OCI-LY1 (cell line): Measurements from ENCODE around the gene CCDC40.

ENCODE experiments used
- H2AFZ ChIP-seq: fragments of 200-600 bp; sonication (generic), shearing (Covaris generic); 2 replicates; pipeline ENCODE4 v1.6.0; 2014; ENCODE audit warnings: antibody characterized with exemption, mild to moderate bottlenecking, low read length
- H3F3A ChIP-seq: fragments of 200-600 bp; sonication (generic), shearing (Covaris generic); 2 replicates; pipeline ENCODE4 v1.6.0; 2014; ENCODE audit warnings: mild to moderate bottlenecking, antibody characterized with exemption, low read length, moderate library complexity; ENCODE audit not compliant: insufficient read depth
- H3K27ac ChIP-seq: fragments of 200-600 bp; sonication (generic); 2 replicates; pipeline ENCODE4 v1.5.1; 2014; ENCODE audit warnings: low read length, mixed run types, mild to moderate bottlenecking, low read depth; ENCODE audit not compliant: poor library complexity, severe bottlenecking
- H3K27me3 ChIP-seq: fragments of 200-600 bp; sonication (generic); 2 replicates; pipeline ENCODE4 v1.6.0; 2014; ENCODE audit warnings: antibody characterized with exemption, mild to moderate bottlenecking, low read length, moderate library complexity; ENCODE audit not compliant: insufficient read depth
- H3K36me3 ChIP-seq: fragments of 200-600 bp; sonication (generic); 2 replicates; pipeline ENCODE4 v1.6.1; 2014; ENCODE audit warnings: mild to moderate bottlenecking, antibody characterized with exemption, low read length, moderate library complexity, mixed read lengths; ENCODE audit not compliant: insufficient read depth
- H3K4me1 ChIP-seq: fragments of 200-600 bp; sonication (generic); 2 replicates; pipeline ENCODE4 v1.5.1; 2014; ENCODE audit warnings: mild to moderate bottlenecking, low read length, moderate library complexity; ENCODE audit not compliant: insufficient read depth, severe bottlenecking
- H3K4me2 ChIP-seq: fragments of 200-600 bp; sonication (generic), shearing (Covaris generic); 2 replicates; pipeline ENCODE4 v1.6.1; 2014; ENCODE audit warnings: low read length
- H3K4me3 ChIP-seq: fragments of 200-600 bp; sonication (generic); 2 replicates; pipeline ENCODE4 v1.5.1; 2014; ENCODE audit warnings: low read length, low read depth, mild to moderate bottlenecking, mixed read lengths; ENCODE audit not compliant: poor library complexity, severe bottlenecking
- H3K79me2 ChIP-seq: fragments of 200-600 bp; shearing (Covaris generic); 2 replicates; pipeline ENCODE4 v1.6.1; 2016; ENCODE audit warnings: mixed run types, low read length, mixed read lengths; ENCODE audit not compliant: insufficient read depth
- H3K9ac ChIP-seq: fragments of 200-600 bp; sonication (generic), shearing (Covaris generic); 2 replicates; pipeline ENCODE4 v1.6.1; 2014; ENCODE audit warnings: mild to moderate bottlenecking, low read length, mixed read lengths
- H3K9me2 ChIP-seq: fragments of 200-600 bp; sonication (generic), shearing (Covaris generic); 2 replicates; pipeline ENCODE4 v1.6.1; 2014; ENCODE audit warnings: low read depth, mild to moderate bottlenecking, low read length, mixed read lengths
- H3K9me3 ChIP-seq: fragments of 200-600 bp; shearing (Covaris generic); 2 replicates; pipeline ENCODE4 v1.6.1; 2014; ENCODE audit warnings: low read length, mixed read lengths
- H4K20me1 ChIP-seq: fragments of 200-600 bp; sonication (generic), shearing (Covaris generic); 2 replicates; pipeline ENCODE4 v1.6.0; 2016; ENCODE audit warnings: mild to moderate bottlenecking, low read length; ENCODE audit not compliant: insufficient read depth
- EZH2 ChIP-seq: fragments of 200-600 bp; sonication (generic), shearing (Covaris generic); IDR thresholded peaks from 2 replicates; pipeline ENCODE4 v1.8.0; 2017; ENCODE audit warnings: borderline replicate concordance, mixed run types, mild to moderate bottlenecking, antibody characterized with exemption, low read length, moderate library complexity, mixed read lengths
- TF ChIP-seq, protein P1 (sequence below): fragments of 200-600 bp; sonication (generic), shearing (Covaris generic); IDR thresholded peaks from 2 replicates; pipeline ENCODE4 v1.5.1; 2017; ENCODE audit warnings: mild to moderate bottlenecking, antibody characterized with exemption, low read length, moderate library complexity, mixed read lengths

Gene CCDC40

DNA sequence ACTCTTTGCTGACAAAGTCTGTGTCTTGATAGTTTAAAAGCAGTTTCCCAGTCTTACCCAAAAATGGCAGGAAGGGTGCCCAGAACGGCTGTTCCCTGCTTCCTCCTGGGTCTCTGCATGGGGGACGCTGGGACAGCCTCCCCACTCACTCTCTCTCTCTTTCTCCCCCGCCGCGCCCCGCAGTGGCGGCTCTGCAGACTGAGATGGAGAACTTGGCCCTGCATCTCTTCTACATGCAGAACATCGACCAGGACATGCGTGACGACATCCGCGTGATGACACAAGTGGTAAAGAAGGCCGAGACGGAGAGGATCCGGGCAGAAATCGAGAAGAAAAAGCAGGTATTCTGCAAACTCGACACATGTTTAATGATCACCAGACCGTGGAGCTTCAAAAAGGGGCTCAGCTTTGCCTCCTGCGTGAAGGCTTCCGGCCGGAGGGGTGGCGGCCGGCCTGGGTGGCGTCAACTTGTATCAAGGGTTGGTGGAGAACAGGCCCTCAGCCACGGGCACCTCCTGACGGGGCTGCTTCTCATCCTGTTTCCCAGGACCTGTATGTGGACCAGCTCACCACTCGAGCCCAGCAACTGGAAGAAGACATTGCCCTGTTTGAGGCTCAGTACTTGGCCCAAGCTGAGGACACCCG is 22.0 kb downstream of the CCDC40 start:
- TF ChIP-seq, protein P1, sequence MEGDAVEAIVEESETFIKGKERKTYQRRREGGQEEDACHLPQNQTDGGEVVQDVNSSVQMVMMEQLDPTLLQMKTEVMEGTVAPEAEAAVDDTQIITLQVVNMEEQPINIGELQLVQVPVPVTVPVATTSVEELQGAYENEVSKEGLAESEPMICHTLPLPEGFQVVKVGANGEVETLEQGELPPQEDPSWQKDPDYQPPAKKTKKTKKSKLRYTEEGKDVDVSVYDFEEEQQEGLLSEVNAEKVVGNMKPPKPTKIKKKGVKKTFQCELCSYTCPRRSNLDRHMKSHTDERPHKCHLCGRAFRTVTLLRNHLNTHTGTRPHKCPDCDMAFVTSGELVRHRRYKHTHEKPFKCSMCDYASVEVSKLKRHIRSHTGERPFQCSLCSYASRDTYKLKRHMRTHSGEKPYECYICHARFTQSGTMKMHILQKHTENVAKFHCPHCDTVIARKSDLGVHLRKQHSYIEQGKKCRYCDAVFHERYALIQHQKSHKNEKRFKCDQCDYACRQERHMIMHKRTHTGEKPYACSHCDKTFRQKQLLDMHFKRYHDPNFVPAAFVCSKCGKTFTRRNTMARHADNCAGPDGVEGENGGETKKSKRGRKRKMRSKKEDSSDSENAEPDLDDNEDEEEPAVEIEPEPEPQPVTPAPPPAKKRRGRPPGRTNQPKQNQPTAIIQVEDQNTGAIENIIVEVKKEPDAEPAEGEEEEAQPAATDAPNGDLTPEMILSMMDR = no peak
- TF ChIP-seq EZH2 = no peak
- H3K27ac ChIP-seq = no peak overlapping the region
- no peaks in the 10 kb centered on the region for H3K79me2 ChIP-seq
- no peak overlapping the region for H3K4me3 ChIP-seq
- H3K4me1 ChIP-seq = no peaks in the 10 kb centered on the region
- no peaks in the 10 kb centered on the region for H3K9me3 ChIP-seq
- no peak overlapping the region for H3K4me2 ChIP-seq
- H3K9ac ChIP-seq = no peak overlapping the region
- H3K9me2 ChIP-seq = no peaks in the 10 kb centered on the region
- H2AFZ ChIP-seq = no peak overlapping the region
- H4K20me1 ChIP-seq = no peaks in the 10 kb centered on the region
- H3K27me3 ChIP-seq = peaks cover 5% of the 10 kb centered on the region
- no peaks in the 10 kb centered on the region for H3F3A ChIP-seq
- no peaks in the 10 kb centered on the region for H3K36me3 ChIP-seq

DNA sequence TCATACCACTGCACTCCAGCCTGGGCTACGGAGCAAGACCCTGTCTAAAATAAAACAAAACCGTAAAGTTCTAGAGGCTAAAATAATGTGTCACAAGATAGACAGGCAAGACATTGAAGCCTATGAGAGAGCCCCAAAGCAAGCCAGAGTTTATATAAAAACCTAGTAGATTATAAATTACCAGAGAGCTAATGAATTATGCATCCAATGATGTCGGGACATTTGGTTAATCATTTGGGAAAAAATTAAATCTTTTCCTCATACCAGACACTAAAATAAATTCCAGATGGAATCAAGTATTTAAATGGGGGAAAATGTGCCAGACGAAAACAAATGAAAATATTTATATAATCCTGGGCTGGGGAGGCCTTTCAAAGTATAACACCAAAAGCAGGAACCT is 24.2 kb downstream of the CCDC40 start:
- Histone ChIP-seq H3K79me2 (no peaks in the 10 kb centered on the region), H3K4me1 (no peaks in the 10 kb centered on the region), H3K27me3 (peaks cover 10% of the 10 kb centered on the region), H3K9ac (no peak overlapping the region), H2AFZ (no peak overlapping the region), H3K9me3 (no peaks in the 10 kb centered on the region), H3K27ac (no peak overlapping the region), H3K4me3 (no peak overlapping the region), H3K4me2 (no peak overlapping the region), H4K20me1 (no peaks in the 10 kb centered on the region), H3K9me2 (no peaks in the 10 kb centered on the region), H3K36me3 (no peaks in the 10 kb centered on the region), H3F3A (no peaks in the 10 kb centered on the region)
- TF ChIP-seq, protein P1 = no peak
- no peak for TF ChIP-seq EZH2

DNA sequence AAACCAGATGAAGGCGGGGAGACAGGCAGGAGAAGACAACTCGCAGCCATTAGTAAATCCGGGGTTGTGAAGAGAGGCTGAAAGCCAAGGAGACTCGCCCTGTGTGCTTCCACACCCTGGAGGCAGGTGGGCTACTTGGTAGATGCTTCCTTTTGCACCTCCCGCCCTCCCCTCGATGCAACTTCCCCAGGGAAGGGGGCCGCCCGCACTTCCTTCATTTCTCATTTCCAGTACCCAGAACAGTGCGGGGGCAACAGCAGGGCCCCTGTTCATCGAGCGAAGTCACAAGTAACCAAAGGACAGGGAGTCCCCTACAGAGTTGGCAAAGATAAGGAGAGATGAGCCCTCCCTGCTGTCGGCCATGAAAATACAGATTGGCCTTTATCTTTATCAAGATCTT is 25.0 kb downstream of the CCDC40 start:
- Histone ChIP-seq H4K20me1 (no peaks in the 10 kb centered on the region), H3K9me2 (no peaks in the 10 kb centered on the region), H3K79me2 (no peaks in the 10 kb centered on the region), H3K27ac (no peak overlapping the region), H2AFZ (no peak overlapping the region), H3F3A (no peaks in the 10 kb centered on the region), H3K27me3 (peaks cover 6% of the 10 kb centered on the region), H3K4me3 (no peak overlapping the region), H3K4me1 (no peaks in the 10 kb centered on the region), H3K4me2 (no peak overlapping the region), H3K9me3 (no peaks in the 10 kb centered on the region), H3K9ac (no peak overlapping the region), H3K36me3 (no peaks in the 10 kb centered on the region)
- TF ChIP-seq, protein P1 = no peak
- TF ChIP-seq EZH2 = no peak
